Measurements from ENCODE around the gene SIRPG. TPM values are rescaled to one million over a fixed set of nuclear protein-coding genes. Genes with fewer than 3 reads are reported as not detected.

SIRPG gene
- total and polyA plus RNA-seq, 10 of the 15 experiments (the other 5 are each of a cell fraction or from before 2014, with no cell fraction given): 1.1 to 13.0 (median 4.1) TPM

- ATAC-seq (peak; percentile 77), DNase-seq (ENCODE audit: low read depth, low spot score) (no peak), FAIRE-seq (peak; percentile 83)
- Histone ChIP-seq H2AFZ (ENCODE audit: control insufficient read depth, low read depth, low read length) (no peak overlapping the region), H3K79me2 (ENCODE audit: control insufficient read depth, insufficient read depth, low read length) (no peaks in the 10 kb centered on the region; the same call in 1 of the 2 replicates), H3K4me3 (no peak overlapping the region), H3K27me3 (replicated peaks in 1 of 2; ENCODE audit: control insufficient read depth in 2 of 2, insufficient read depth in 2 of 2, low read length in 1 of 2) (no peaks in the 10 kb centered on the region), H3K4me2 (ENCODE audit: control insufficient read depth, insufficient read depth) (no peak overlapping the region; the same call in 1 of the 2 replicates), H3K4me1 (ENCODE audit: control insufficient read depth, insufficient read depth, low read length) (peaks cover 33% of the 10 kb centered on the region), H3K9ac (ENCODE audit: control insufficient read depth, insufficient read depth, low read length) (no peak overlapping the region), H3K27ac (ENCODE audit: control insufficient read depth, insufficient read depth) (no peak overlapping the region), H4K20me1 (ENCODE audit: control insufficient read depth, insufficient read depth) (no peaks in the 10 kb centered on the region), H3K9me3 (replicated peaks; ENCODE audit: control insufficient read depth, insufficient read depth, low read length) (peaks cover 5% of the 10 kb centered on the region; the same call in 2 of the 3 replicates), H3K36me3 (ENCODE audit: control insufficient read depth in 2 of 2, insufficient read depth in 2 of 2, low read length in 1 of 2) (no peaks in the 10 kb centered on the region)
- BruUV-seq (replicated peaks): no TSS peak
- CTCF ChIA-PET: no interaction called here
- SMC1A ChIA-PET (ENCODE audit: uncharacterized antibody, unreplicated experiment): interaction anchor here (1.3 to 1.9 kb wide), 3 partner anchors 9 to 113 kb away, joined by 3 to 5 read pairs (median 4); no protein-coding TSS in a partner anchor
- RAD21 ChIA-PET (ENCODE audit: unreplicated experiment): interaction anchor here (1.1 kb wide), 1 partner anchor 114 kb away, joined by 3 read pairs; no protein-coding TSS in a partner anchor
- POLR2A ChIA-PET: no interaction called here
- intact Hi-C loops (cut with micrococcal nuclease; ENCODE audit: unreplicated experiment): loop anchor here (5.0 kb wide), 1 partner anchor 110 kb away; no protein-coding TSS in a partner anchor
- 0% methylated on average over 1 of the region's 1 CpG for WGBS (ENCODE audit: insufficient coverage, insufficient replicate concordance, low lambda C conversion rate, missing lambda C conversion rate)
- in situ Hi-C loops (cut with MboI): no loop called here
- TF ChIP-seq NFYB (IDR thresholded peaks at IDR 0.05; ENCODE audit: insufficient read depth, low read depth, low read length) (no peak), ZNF687 (IDR thresholded peaks at IDR 0.05) (peak; percentile 50), HDAC2 (IDR thresholded peaks at IDR 0.05) (no peak), NRF1 (conservative IDR thresholded peaks at IDR 0.05; ENCODE audit: low read depth, low read length) (no peak), REST (IDR thresholded peaks at IDR 0.05; ENCODE audit: low read depth, low read length) (no peak), HDAC6 (IDR thresholded peaks at IDR 0.05; ENCODE audit: unreplicated experiment) (no peak), IKZF2 (IDR thresholded peaks at IDR 0.05) (peak; percentile 71 to 86; a peak in 3 of 4 replicates), MLLT1 (IDR thresholded peaks at IDR 0.05) (peak; percentile 40; the same call in 1 of the 2 replicates), ATF3 (IDR thresholded peaks at IDR 0.05; ENCODE audit: borderline replicate concordance, extremely low read depth, low read depth, low read length) (no peak), ASH2L (IDR thresholded peaks at IDR 0.05; ENCODE audit: borderline replicate concordance, low read depth) (no peak)
These were observed 35.1 kb downstream of the SIRPG start for GRCh38 chr20:1622450-1622849.

Measured in GM12878 (cell line).